Left cardiac atrium (tissue), 4 donors: ENCODE results near the gene E2F4. TPM values are rescaled to one million over a fixed set of nuclear protein-coding genes. Genes with fewer than 3 reads are reported as not detected.

Experiments
- ATAC-seq, 2 donors: fragments of 200-7000 bp; cut with Tn5 transposase; one replicate each; pipeline ENCODE4 v1.9.1; 2020; ENCODE audit warnings: mild to moderate bottlenecking in 2 of 2, moderate library complexity in 2 of 2
- DNase-seq: peaks from one replicate; pipeline ENCODE4 v3.0.0-alpha.2; 2020
- intact Hi-C, 2 donors: fragments of 100-400 bp; cut with DNase I; formaldehyde crosslinking; loops; one replicate each; pipeline versions ENCODE4 v1.14.1 to v1.15.1; 2022 to 2023
- total RNA-seq, 2 donors: library from RNA; stranded (reverse); fragmentation: NEBNext Ultra II Directional; extraction: Animal tissue kit (Norgen Biotek cat#: 25700); gene quantifications; one replicate each; pipeline ENCODE4 v1.2.1, GENCODE V29; 2021
- donor health status: DM: no; HTN: yes; CAD: no.
- donor health status: DM: no; HTN: yes; CAD: no; lungs with severe emphysema.
- donor health status: DM: yes; HTN: yes; CAD: no.
- donor health status: Dilated cardiomyopathy.

Gene E2F4
- total RNA-seq, 2 donors from 2014 or later, result 34.9 to 46.2 TPM

GRCh38 chr16:67201411-67202345 is 9.7 kb downstream of the E2F4 start:
- intact Hi-C loops, result no loop called here
- no peak for ATAC-seq
- no peak for DNase-seq

DNA sequence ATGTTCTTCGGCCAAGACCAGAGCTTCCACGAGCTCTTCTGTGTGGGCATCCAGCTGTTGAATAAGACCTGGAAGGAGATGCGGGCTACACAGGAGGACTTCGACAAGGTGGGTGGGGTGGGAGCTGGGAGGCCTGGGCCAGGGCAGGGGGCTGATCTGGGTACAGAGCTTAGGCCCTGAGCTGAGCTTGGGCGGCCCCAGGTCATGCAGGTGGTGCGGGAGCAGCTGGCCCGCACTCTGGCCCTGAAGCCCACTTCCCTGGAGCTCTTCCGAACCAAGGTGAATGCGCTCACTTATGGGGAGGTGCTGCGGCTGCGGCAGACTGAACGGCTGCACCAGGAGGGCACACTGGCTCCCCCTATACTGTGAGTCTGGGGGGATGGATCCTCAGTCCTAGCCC is 10.5 kb downstream of the E2F4 start:
- ATAC-seq, result no peak
- no peak for DNase-seq
- intact Hi-C loops, result no loop called here

DNA sequence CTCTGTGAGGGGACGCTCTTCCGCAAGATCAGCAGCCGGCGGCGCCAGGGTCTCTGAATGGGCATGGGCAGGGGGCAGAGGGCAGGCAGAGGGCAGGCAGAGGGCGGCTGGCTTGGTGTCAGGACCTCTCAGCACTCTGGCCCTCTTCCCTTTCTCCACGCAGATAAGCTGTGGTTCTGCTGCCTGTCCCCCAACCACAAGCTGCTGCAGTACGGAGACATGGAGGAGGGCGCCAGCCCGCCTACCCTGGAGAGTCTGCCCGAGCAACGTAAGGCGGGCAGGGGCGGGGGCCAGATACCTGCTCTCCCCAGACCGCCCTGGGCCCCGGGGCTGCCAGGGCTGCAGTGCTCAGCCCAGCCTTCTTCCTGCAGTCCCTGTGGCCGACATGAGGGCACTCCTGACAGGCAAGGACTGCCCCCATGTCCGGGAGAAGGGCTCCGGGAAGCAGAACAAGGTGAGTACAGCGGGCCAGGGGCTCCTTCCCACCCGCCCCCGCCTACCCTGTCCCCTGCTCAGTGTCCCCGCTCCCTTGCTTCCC is 11.1 kb downstream of the E2F4 start:
- ATAC-seq, result no peak
- intact Hi-C loops, result no loop called here

GRCh38 chr16:67204076-67204475 is 12.1 kb downstream of the E2F4 start:
- ATAC-seq (no peak), DNase-seq (no peak)
- intact Hi-C loops, result no loop called here

More for the DNA sequence above, 11.1 kb downstream of the E2F4 start:
- no peak for DNase-seq

GRCh38 chr16:67206129-67206837 is 14.3 kb downstream of the E2F4 start:
- intact Hi-C loops, result no loop called here
- DNase-seq, result no peak
- ATAC-seq, result no peak

- no peak for DNase-seq
- intact Hi-C loops, result no loop called here
- ATAC-seq, result no peak
These were observed 14.9 kb downstream of the E2F4 start for GRCh38 chr16:67206838-67207248.

GRCh38 chr16:67207249-67208091 is 15.5 kb downstream of the E2F4 start:
- ATAC-seq (peak in 1 of 2 donors; percentile 13), DNase-seq (no peak)
- intact Hi-C loops, result no loop called here

DNA sequence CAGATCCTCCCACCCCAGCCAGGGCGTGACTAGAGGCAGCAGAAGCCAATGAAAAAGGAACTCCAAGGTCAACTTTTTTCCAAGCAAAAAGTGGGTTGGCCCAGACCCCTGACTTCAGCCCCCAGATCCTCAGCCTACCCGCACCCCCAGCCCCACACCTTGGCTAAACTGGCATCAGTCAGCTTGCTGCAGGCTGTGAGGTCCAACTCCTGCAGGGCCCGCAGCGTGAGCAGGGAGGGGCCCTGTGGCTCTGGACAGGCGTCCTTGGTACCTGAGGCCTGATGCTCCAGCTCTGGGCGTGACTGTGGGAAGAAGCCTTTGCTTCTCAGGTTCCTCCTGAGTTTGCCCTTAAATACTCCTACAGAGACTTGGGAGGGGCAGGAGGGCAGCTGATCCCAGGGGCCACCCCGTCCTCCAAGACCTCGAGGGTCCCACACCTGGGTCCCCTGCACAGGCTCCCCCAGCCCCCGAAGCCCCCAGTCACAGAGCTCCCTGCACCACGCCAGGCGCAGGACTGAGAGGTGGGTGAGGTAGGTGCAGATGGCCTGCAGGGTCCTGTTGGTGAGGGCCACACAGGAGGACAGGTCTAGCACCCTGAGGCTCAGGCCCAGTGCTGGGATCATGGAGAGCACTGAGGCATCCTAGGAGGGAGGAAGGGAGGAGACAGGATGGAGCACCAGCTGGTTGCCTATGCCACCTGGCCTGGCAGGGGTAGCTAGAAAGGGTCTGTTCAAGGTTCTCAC is 16.4 kb downstream of the E2F4 start:
- ATAC-seq (no peak), DNase-seq (no peak)
- intact Hi-C loops, result no loop called here

DNA sequence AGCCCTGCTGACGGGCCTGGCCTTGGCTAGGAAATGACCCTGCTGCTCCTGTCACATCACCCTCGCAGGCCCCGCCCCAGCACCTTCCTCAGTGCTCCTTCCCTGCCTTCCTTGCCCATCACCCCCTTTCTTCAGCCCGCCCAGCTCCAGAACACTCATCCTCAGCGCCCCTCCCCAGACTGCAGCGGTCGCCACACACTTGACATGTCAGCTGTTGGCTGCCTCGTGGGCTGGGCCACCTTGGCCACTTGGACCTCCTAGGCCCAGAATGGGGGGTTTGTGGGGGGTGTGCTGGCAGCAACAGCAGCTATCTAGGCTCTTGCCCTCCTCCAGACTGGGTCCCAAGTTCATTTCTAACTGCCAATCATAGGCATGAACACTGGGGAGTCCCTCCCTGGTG is 17.6 kb downstream of the E2F4 start:
- no peak for DNase-seq
- intact Hi-C loops, result no loop called here
- ATAC-seq, result no peak

- no peak for DNase-seq
- intact Hi-C loops, result no loop called here
- peak in 1 of 2 donors; percentile 20 for ATAC-seq
These were observed 18.3 kb downstream of the E2F4 start for GRCh38 chr16:67210069-67210937.

DNA sequence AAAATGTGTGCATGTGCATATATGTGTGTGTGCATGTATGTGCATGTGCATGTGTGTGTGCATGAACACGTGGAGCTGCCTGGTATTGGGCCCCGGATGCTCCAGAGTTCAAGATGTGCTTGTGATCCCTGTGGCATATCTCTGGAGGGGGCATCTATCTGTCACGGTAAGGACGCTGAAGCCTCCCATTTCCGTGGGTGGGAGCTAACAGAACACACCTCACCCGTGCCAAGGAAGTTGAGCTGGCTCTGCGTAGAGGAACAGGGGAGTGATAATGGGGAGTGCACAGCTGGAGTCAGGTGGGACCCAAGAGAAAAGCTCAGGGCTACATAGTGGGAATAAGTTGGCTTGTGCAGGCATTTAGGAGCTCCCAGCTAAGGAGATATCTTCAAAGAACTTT is 19.7 kb downstream of the E2F4 start:
- DNase-seq (no peak), ATAC-seq (no peak)
- intact Hi-C loops, result no loop called here

- DNase-seq, result no peak
- no peak for ATAC-seq
- intact Hi-C loops, result no loop called here
These were observed 20.8 kb downstream of the E2F4 start for GRCh38 chr16:67212766-67213165.

DNA sequence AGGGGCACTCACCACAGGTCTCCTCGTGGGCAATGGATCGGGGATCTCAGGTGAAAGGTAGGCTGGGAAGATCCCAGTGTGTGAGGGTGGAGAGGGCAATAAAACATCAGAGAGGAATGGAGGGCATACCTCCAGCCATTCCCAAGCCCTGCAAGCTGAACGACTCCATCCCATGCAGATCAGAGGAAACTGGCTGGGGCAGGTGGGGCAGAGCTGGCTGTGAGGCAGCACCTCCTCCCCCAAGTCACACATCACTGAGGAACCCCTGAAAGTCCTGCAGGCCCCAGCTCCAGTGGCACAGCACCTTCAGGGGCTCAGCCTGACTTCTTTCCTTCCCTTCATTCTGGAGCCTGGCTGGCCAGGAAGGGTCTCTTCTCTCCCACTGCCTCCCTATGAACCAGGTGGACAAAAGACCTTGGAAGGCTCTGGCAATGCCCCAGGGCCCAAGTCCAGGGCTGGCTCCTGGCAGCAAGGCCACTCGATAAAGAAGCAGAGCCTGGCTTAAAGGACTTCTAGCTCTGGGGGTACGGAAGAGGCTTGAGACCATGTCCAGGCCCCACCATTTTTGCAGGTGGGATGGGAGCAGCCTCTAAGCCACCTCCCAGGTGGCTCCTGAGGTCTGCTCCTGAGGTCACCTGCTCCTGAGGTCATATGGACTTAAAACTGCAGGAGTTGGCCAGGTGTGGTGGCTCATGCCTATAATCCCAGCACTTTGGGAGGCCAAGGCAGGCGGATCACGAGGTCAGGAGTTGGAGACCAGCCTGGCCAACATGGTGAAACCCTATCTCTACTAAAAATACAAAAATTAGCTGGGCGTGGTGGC is 21.5 kb downstream of the E2F4 start:
- ATAC-seq (no peak), DNase-seq (no peak)
- intact Hi-C loops, result no loop called here

DNA sequence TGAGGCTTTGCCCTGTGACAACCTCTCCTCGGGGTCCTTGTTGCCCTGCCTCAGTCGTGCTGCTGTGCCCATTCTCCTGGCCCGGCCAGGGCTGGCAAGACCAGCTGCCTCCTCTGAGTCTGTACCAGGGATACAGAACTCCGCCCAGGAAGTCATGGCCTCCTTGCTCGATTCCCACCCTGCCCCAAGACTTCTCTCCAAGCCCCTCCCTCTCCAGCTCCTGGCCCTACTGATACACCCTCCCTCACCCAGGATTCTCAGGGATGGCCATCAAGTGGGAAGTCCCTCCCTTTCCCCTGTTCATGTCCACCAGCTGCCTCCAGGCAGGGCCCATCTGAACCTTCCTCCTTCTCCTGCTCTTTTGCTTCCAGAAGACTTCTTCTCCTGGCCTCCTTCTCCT is 23.8 kb downstream of the E2F4 start:
- ATAC-seq (no peak), DNase-seq (no peak)
- intact Hi-C loops, result no loop called here

DNA sequence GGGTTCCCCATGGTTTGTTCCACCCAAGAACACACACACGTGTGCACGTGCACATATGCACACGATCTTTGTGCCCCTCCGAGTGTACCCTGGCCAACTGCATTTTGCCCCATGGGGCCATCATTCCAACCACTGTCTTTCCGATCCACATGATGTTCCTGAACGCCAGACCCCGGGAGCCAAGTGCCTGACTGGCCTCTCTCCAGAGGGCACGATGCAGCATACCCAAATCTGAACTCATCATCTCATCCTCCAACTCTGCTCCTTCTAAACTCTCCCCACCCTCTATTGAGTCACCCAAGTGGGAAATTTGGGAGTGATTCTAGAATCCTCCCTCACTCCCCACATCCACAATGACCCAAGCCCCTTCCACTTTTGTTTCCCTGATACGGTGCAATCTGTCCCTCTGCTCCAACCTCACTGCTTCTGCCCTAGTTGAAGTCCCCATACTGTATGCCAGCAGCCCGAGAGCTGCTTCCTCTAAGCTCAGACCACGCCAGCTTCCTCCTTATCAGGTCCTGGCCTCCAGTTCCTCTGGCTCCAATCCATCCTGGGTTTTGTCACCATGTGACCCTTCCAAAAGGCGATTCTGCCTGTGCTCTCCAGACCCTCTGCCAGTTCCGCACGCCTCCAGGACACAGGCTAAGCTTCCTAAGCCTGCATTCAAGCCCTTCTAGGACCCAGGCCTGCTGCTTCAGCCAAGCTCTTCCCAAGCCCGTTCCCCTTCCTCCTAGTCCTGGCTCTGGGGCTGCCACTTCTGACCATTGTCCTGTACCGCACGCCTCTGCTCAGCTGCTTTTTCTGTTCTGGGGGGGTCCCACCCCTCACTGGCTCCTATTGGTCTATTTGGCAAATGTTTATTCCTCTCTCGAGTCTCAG is 24.9 kb downstream of the E2F4 start:
- DNase-seq, result peak; percentile 84
- peak; percentile 89 to 90 for ATAC-seq
- intact Hi-C loops, result no loop called here

- intact Hi-C loops, result no loop called here
- ATAC-seq (no peak), DNase-seq (no peak)
These were observed 32.0 kb downstream of the E2F4 start for GRCh38 chr16:67223992-67224391.
